Prostate gland (tissue), 2 donors: Measurements from ENCODE around the gene BRINP1.

Source experiments
- CTCF ChIP-seq, 4 experiments: fragments of 200-600 bp in 2 of 4; fragments of 450-650 bp in 2 of 4; sonication (generic) in 2 of 4; IDR thresholded peaks; 1 replicate in 3 of 4; 2 replicates in 1 of 4; pipeline ENCODE4 v1.5.1; 2016 to 2019; ENCODE audit warnings: antibody characterized with exemption in 4 of 4, mild to moderate bottlenecking in 2 of 4, moderate library complexity in 2 of 4
- POLR2A ChIP-seq: fragments of 450-650 bp; IDR thresholded peaks from one replicate; pipeline ENCODE4 v1.6.1; 2016; ENCODE audit warnings: antibody characterized with exemption, mild to moderate bottlenecking

- no peak for TF ChIP-seq CTCF (IDR thresholded peaks at IDR 0.05)
- TF ChIP-seq POLR2A, result no peak
These were observed 212.9 kb downstream of the BRINP1 start for GRCh38 chr9:119156354-119156753.
